ENCODE data around the gene PIGU.

Gene PIGU

GRCh38 chr20:34512955-34513419, 163.9 kb downstream of the PIGU start:
- no peak for TF ChIP-seq CTCF (IDR thresholded peaks at IDR 0.05; ENCODE audit: low read depth, low read length, missing control alignments)
- H3K4me3 ChIP-seq (replicated peaks; ENCODE audit: low read depth, low read length) = no peak overlapping the region
- DNase-seq (ENCODE audit: extremely low read depth, low read depth) = no peak

GRCh38 chr20:34512266-34512954, 164.5 kb downstream of the PIGU start:
- DNase-seq (ENCODE audit: extremely low read depth, low read depth) = no peak
- no peak for TF ChIP-seq CTCF (IDR thresholded peaks at IDR 0.05; ENCODE audit: low read depth, low read length, missing control alignments)
- no peak overlapping the region for H3K4me3 ChIP-seq (replicated peaks; ENCODE audit: low read depth, low read length)

DNA sequence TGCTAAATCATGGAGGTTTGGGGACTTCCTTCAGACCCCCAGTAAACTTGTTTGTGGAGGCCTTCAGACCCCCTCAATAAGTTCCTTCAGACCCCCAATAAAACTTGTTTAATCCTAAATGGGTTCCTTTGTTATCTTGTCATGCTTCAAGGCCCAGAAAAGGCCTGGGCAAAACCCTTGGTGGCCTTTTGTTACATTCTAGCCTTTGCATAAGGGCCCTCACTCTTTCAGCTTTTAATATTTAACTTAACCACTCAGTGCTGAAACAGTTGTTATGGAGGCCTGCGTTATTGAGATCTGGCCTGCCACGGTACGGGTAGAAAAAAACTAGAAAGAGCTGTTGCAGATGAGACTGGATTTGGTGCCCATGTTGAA, 165.0 kb downstream of the PIGU start:
- no peak for TF ChIP-seq CTCF (IDR thresholded peaks at IDR 0.05; ENCODE audit: low read depth, low read length, missing control alignments)
- DNase-seq (ENCODE audit: extremely low read depth, low read depth) = no peak
- H3K4me3 ChIP-seq (replicated peaks; ENCODE audit: low read depth, low read length) = no peak overlapping the region

GRCh38 chr20:34510575-34510974, 166.3 kb downstream of the PIGU start:
- H3K4me3 ChIP-seq (replicated peaks; ENCODE audit: low read depth, low read length) = no peak overlapping the region
- DNase-seq (ENCODE audit: extremely low read depth, low read depth) = no peak
- no peak for TF ChIP-seq CTCF (IDR thresholded peaks at IDR 0.05; ENCODE audit: low read depth, low read length, missing control alignments)
